WTC11 (cell line): ENCODE results near the gene ZNF592. TPM values are rescaled to one million over a fixed set of nuclear protein-coding genes. Genes with fewer than 3 reads are reported as not detected.

Experiments
- ATAC-seq: fragments of 200-7000 bp; cut with Tn5 transposase; 2 replicates; pipeline ENCODE4 v1.10.0; 2021; ENCODE audit warnings: mild to moderate bottlenecking, moderate library complexity
- CTCF ChIA-PET: fragments of 300-600 bp; sonication (Branson Sonifier 250); formaldehyde crosslinking; loops from one replicate; lab custom pipeline; 2021; ENCODE audit warnings: antibody characterized with exemption; lab: Charles Lee
- POLR2A ChIA-PET: fragments of 350-600 bp; sonication (Branson Sonifier 250); formaldehyde crosslinking; loops from one replicate; lab custom pipeline; 2021; ENCODE audit warnings: antibody characterized with exemption; lab: Charles Lee
- DNase-seq: peaks from one replicate; pipeline ENCODE4 v3.0.0; 2021; ENCODE audit warnings: low spot score
- H3K27ac Mint-ChIP-seq: 2 replicates; pipeline ENCODE4 v1.8.0; 2021; ENCODE audit warnings: mixed read lengths
- H3K27me3 Mint-ChIP-seq: 2 replicates; pipeline ENCODE4 v1.8.0; 2021; ENCODE audit warnings: low read depth, mild to moderate bottlenecking, moderate library complexity, mixed read lengths
- H3K36me3 Mint-ChIP-seq: 2 replicates; pipeline ENCODE4 v1.8.0; 2021; ENCODE audit warnings: mixed read lengths
- H3K4me1 Mint-ChIP-seq: 2 replicates; pipeline ENCODE4 v1.8.0; 2022; ENCODE audit warnings: mixed read lengths
- H3K4me3 Mint-ChIP-seq: 2 replicates; pipeline ENCODE4 v1.8.0; 2021; ENCODE audit warnings: mild to moderate bottlenecking, moderate library complexity, mixed read lengths
- H3K9me3 Mint-ChIP-seq: 2 replicates; pipeline ENCODE4 v1.8.0; 2021; ENCODE audit warnings: mixed read lengths
- ARID4B ChIP-seq: sonication (generic); formaldehyde crosslinking; IDR thresholded peaks from 2 replicates; pipeline ENCODE4 v1.8.0; 2023; ENCODE audit warnings: missing genetic modification reagents, mild to moderate bottlenecking, borderline replicate concordance
- CREB1 ChIP-seq: sonication (generic); formaldehyde crosslinking; IDR thresholded peaks from 2 replicates; pipeline ENCODE4 v1.8.0; 2023; ENCODE audit warnings: mild to moderate bottlenecking, missing genetic modification reagents
- CREM ChIP-seq: sonication (generic); formaldehyde crosslinking; IDR thresholded peaks from 2 replicates; pipeline ENCODE4 v1.8.1; 2022; ENCODE audit warnings: mild to moderate bottlenecking, missing genetic modification reagents, moderate library complexity
- CTCF ChIP-seq: fragments of 200-600 bp; IDR thresholded peaks from 2 replicates; pipeline ENCODE4 v1.8.0; 2022; ENCODE audit warnings: antibody characterized with exemption
- ESRRA ChIP-seq: sonication (generic); formaldehyde crosslinking; IDR thresholded peaks from 2 replicates; pipeline ENCODE4 v1.8.1; 2022; ENCODE audit warnings: mild to moderate bottlenecking, missing genetic modification reagents, borderline replicate concordance
- FOXK1 ChIP-seq: sonication (generic); formaldehyde crosslinking; IDR thresholded peaks from 2 replicates; pipeline ENCODE4 v1.8.0; 2022; ENCODE audit warnings: mild to moderate bottlenecking, moderate library complexity, missing genetic modification reagents
- GABPB1 ChIP-seq: sonication (generic); formaldehyde crosslinking; IDR thresholded peaks from 2 replicates; pipeline ENCODE4 v1.8.1; 2023; ENCODE audit warnings: mild to moderate bottlenecking, missing genetic modification reagents
- JAZF1 ChIP-seq: fragments of 250-450 bp; sonication (Bioruptor Pico); IDR thresholded peaks from 2 replicates; pipeline ENCODE4 v1.9.0; 2021; ENCODE audit warnings: moderate library complexity, mild to moderate bottlenecking, inconsistent platforms
- MLX ChIP-seq: sonication (generic); formaldehyde crosslinking; IDR thresholded peaks from 2 replicates; pipeline ENCODE4 v1.8.1; 2023; ENCODE audit warnings: mild to moderate bottlenecking, missing genetic modification reagents, moderate library complexity
- NR2C2 ChIP-seq: sonication (generic); formaldehyde crosslinking; IDR thresholded peaks from 2 replicates; pipeline ENCODE4 v1.8.0; 2022; ENCODE audit warnings: mild to moderate bottlenecking, missing genetic modification reagents
- ZNF219 ChIP-seq: sonication (generic); formaldehyde crosslinking; IDR thresholded peaks from 2 replicates; pipeline ENCODE4 v1.8.0; 2023; ENCODE audit warnings: missing genetic modification reagents, mild to moderate bottlenecking, borderline replicate concordance
- ZNF232 ChIP-seq: sonication (generic); formaldehyde crosslinking; IDR thresholded peaks from 2 replicates; pipeline ENCODE4 v1.8.0; 2022; ENCODE audit warnings: mild to moderate bottlenecking, missing genetic modification reagents
- ZNF263 ChIP-seq: sonication (generic); formaldehyde crosslinking; IDR thresholded peaks from 2 replicates; pipeline ENCODE4 v1.8.1; 2022; ENCODE audit warnings: low read depth, mild to moderate bottlenecking, moderate library complexity, missing genetic modification reagents
- ZNF317 ChIP-seq: sonication (generic); formaldehyde crosslinking; IDR thresholded peaks from 2 replicates; pipeline ENCODE4 v1.8.1; 2023; ENCODE audit warnings: low read depth, mild to moderate bottlenecking, moderate library complexity, missing genetic modification reagents, borderline replicate concordance
- ZNF512 ChIP-seq: sonication (generic); formaldehyde crosslinking; IDR thresholded peaks from 2 replicates; pipeline ENCODE4 v1.8.1; 2022; ENCODE audit warnings: missing genetic modification reagents, borderline replicate concordance
- total RNA-seq: library from RNA; stranded (reverse); gene quantifications from 3 replicates; pipeline ENCODE4 v1.2.3, GENCODE V29; 2021

ZNF592 gene
- total RNA-seq, 1 experiment from 2014 or later, result 28.0 TPM

GRCh38 chr15:84780492-84780891 is 32.1 kb downstream of the ZNF592 start (continued):
- TF ChIP-seq CREM (CRISPR knock-in tag), result no peak

GRCh38 chr15:84781495-84781894 is 33.1 kb downstream of the ZNF592 start:
- POLR2A ChIA-PET, result no interaction called here
- TF ChIP-seq ESRRA (no peak), ZNF232 (CRISPR knock-in tag) (no peak), ARID4B (CRISPR knock-in tag) (no peak), ZNF219 (no peak), MLX (CRISPR knock-in tag) (no peak), ZNF317 (CRISPR knock-in tag) (no peak), ZNF512 (no peak), CTCF (no peak), NR2C2 (no peak), FOXK1 (no peak), JAZF1 (CRISPR knock-in tag) (no peak), GABPB1 (CRISPR knock-in tag) (no peak)
- peaks cover 28% of the 10 kb centered on the region for H3K4me1 Mint-ChIP-seq

GRCh38 chr15:84782346-84782745 is 34.0 kb downstream of the ZNF592 start:
- Mint-ChIP-seq H3K27me3 (no peaks in the 10 kb centered on the region), H3K27ac (no peak overlapping the region), H3K9me3 (no peaks in the 10 kb centered on the region), H3K4me1 (peaks cover 28% of the 10 kb centered on the region), H3K36me3 (peaks cover 31% of the 10 kb centered on the region), H3K4me3 (no peak overlapping the region)
- no peak for DNase-seq
- ChIA-PET CTCF (no interaction called here), POLR2A (no interaction called here)
- no peak for ATAC-seq
- TF ChIP-seq ZNF263 (CRISPR knock-in tag) (no peak), CREB1 (CRISPR knock-in tag) (no peak)

More at GRCh38 chr15:84781495-84781894, 33.1 kb downstream of the ZNF592 start:
- no peak for DNase-seq
- CTCF ChIA-PET, result no interaction called here
- H3K27me3 Mint-ChIP-seq, result no peaks in the 10 kb centered on the region
- peaks cover 31% of the 10 kb centered on the region for H3K36me3 Mint-ChIP-seq
- no peak for ATAC-seq
- peak overlapping the region; percentile 42; the same call in 1 of the 2 replicates for H3K27ac Mint-ChIP-seq
- no peaks in the 10 kb centered on the region for H3K9me3 Mint-ChIP-seq
- no peak overlapping the region for H3K4me3 Mint-ChIP-seq
